NCI-H510A treated with DMSO at 0.1 percent for 48 hours (cell line): ENCODE results near the gene SDR42E2.
"Not testable (repeated sequence)": the region's sequence is repeated elsewhere in the genome, so short reads cannot be mapped to it uniquely, and the experiment has no call there.

ENCODE experiments used
- DNase-seq: peaks from one replicate; lab custom pipeline; 2025; lab: John Stamatoyannopoulos, UW

SDR42E2 gene

DNA sequence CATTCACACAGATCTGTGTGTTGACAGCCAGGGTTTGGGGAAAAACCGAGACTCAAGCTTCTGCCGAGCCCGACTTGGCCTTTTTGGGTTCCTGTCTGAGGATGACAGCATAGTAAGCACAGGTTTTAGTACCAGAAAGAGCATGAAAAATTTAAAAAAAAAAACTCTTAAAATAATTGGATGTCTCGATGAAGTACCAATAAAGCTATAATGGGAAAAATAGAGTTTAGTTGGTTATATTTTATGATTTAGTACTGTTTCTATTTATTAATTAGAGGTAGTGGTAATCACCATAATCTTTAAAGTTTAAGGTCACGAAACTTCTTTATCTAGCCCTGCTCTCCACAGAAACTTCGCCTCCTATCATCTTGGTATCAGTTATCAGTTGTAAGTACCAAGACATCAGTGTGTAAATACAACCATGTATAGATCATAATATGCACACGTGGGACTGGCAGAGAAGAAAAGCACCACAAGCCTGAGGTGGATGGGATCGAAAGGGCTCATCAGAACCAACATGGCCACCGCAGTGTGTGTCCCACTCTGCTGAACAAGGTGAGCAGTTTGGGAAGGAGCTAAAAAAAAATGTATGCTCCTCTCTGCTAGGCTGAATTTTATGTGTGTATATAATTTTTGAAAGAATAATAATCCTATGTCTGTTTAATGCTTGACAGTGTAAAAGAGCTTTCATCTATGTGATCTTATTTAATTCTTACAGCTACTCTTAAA is 29.4 kb downstream of the SDR42E2 start:
- peak; percentile 73 for DNase-seq

DNA sequence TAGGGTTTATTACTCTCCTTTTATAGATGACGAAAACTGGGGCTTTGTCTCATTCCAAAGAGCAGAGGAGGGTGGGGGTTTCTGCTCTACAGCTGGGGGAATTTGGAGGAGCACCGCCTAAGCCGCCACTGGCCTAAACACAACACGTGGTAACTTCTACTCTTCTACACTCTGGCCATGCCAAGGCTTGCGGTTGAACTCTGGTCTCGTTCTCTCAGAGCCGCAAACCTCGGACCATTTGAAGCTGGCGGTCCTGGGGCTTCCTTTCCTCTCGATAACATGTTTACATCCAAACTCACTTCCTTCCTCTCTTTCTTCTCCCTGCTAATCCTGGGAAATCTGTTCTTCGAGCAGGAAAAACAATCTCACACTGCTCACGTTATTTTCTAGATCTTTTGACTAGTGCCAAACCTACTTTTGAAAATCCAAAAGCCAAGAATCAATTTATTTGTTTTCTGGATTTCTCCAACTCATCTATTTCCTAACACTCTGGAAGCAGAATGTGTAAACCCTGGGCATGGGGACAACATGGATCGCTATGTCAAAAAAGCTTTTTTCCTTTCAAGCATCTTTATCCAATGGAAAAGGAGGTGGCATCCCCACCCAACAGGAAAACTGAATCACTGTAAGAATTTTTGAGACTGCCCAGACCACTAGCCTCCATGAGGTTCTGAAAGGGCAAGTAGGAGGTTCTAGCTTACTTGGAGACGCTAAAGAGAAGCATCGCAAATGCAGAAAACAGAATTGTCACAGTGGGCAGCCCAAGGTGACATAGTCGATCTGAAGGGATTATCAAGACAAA is 30.2 kb downstream of the SDR42E2 start:
- DNase-seq: peak; percentile 77

DNA sequence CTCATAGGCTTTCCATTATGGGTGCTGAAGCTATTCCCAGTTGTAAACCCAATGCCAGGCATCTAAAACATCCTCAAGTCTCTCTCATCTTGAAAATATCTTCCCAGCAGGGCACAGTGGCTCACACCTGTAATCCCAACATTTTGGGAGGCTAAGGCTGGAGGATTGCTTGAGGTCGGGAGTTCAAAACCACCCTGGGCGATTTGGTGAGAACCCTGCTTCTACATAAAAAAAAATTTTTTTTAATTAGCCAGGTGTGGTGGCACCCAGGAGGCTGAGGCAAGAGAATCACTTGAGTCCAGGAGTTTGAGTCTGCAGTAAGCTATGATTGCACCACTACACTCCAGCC is 30.7 kb downstream of the SDR42E2 start:
- DNase-seq: no peak

- DNase-seq: no peak
Observed at GRCh38 chr16:22194707-22195444, 32.6 kb downstream of the SDR42E2 start.

GRCh38 chr16:22195445-22195694 is 33.1 kb downstream of the SDR42E2 start:
- DNase-seq: no peak

DNA sequence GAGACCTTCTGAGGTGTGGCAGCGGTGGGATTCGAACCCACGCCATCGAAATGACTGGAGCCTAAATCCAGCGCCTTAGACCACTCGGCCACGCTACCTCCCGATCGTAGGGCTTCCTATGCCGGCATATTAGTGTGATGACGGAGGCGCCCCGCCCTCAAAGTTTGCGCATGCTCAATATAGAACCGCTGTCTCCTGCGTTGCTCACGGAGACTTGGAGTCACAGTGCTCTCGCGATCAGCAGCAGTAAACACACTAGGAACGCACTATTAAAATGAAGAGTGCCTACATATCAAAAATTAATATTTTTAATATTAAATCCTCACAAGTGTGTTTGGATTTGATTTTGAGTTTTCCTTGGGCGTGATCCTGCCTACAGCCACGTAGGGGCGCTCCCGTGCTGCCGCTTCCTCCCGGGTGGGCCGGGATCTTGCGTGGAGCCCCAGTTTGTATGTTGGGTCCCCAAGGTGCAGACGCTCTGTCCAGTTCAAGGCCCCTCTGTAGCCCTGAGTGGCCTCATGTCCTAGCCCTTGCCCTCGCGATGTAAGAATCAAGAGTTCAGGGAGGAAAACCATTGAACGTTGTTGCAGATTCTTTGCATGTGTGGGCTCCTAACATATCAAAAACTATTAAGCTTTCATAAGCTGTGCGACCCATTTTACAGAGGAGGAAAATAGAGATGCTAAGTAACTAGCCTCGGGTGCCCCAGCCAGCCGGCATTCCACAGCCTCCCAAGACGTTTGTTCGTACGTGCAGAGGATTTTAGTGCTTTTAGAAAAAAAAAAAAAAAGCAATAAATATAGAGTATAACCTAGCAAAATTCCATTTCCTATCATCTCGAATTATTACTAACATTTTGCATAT is 33.6 kb downstream of the SDR42E2 start:
- DNase-seq: peak; percentile 94

- DNase-seq: not testable (repeated sequence)
Observed at GRCh38 chr16:22196559-22197168, 34.4 kb downstream of the SDR42E2 start.

DNA sequence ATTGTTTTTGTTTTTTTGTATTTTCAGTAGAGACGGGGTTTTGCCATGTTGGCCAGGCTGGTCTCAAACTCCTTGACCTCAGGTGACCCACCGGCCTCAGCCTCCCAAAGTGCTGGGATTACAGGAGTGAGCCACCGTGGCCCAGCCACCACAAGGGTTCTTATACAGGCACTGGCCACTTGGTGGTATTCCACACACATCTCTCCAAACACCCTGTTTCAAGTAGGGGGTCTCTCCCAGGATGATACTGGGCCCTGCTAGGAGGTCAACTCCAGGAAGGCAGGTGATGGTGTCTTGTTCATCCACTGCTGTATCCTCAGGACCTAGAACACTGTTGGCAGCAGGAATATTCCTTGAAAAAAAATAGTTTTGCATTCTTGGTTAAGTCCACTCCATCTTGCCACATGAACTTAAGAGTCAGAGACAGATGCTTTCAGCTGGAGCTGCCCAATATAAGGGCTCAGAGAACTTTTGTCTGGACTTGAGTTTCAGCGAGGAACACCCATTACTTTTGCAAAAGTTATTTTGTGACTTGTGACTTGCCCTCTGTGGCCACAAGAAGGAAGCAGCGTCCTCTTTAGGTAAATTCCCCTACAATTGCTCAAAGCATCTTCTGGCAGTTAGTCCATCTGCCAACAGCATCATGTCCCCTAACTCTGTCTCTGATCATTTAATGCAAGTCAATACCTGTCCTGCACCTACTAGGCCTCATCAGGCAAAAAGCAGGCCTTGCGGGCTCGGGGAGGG is 36.4 kb downstream of the SDR42E2 start:
- no peak for DNase-seq

- no peak for DNase-seq
Observed at GRCh38 chr16:22202261-22202637, 39.9 kb downstream of the SDR42E2 start.

DNA sequence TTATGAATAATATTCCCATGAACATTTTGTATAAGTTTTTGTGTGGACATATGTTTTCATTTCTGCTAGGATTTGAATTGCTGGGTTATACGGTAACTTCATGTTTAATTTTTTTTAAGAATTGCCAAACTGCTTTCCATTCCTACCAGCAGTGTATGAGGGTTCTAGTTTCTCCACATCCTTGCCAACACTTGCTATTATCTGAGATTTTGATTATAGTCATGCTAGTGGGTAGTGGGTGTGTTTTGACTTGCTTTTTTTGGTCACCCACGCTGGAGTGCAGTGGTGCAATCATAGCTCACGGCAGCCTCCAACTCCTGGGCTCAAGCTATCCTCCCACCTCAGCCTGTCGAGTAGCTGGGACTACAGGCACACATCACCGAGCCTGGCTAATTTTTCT is 40.8 kb downstream of the SDR42E2 start:
- DNase-seq: no peak

DNA sequence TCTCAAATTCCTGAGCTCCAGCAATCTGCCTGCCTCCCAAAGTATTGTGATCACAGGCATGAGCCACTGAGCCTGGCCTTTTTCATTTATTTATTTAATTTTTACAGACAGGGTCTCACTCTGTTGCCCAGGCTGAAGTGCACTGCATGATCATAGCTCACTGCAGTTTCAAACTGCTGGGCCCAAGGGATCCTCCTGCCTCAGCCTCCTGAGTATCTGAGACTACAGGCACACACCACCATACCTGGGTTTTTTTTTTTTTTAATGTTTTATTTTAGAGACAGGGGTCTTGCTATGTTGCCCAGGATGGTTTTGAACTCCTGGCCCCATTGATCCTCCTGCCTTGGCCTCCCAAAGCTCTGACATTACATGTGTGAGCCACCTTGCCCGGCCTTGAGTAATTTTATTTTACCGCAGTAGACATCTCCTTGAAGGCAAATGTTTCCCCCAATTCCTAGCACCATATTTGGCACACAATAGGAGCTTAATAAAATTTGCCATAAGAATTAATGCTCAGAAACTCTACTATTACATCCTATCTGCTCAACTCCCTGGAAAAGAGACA is 41.9 kb downstream of the SDR42E2 start:
- no peak for DNase-seq

- DNase-seq: no peak
Observed at GRCh38 chr16:22205577-22206012, 43.3 kb downstream of the SDR42E2 start.

DNA sequence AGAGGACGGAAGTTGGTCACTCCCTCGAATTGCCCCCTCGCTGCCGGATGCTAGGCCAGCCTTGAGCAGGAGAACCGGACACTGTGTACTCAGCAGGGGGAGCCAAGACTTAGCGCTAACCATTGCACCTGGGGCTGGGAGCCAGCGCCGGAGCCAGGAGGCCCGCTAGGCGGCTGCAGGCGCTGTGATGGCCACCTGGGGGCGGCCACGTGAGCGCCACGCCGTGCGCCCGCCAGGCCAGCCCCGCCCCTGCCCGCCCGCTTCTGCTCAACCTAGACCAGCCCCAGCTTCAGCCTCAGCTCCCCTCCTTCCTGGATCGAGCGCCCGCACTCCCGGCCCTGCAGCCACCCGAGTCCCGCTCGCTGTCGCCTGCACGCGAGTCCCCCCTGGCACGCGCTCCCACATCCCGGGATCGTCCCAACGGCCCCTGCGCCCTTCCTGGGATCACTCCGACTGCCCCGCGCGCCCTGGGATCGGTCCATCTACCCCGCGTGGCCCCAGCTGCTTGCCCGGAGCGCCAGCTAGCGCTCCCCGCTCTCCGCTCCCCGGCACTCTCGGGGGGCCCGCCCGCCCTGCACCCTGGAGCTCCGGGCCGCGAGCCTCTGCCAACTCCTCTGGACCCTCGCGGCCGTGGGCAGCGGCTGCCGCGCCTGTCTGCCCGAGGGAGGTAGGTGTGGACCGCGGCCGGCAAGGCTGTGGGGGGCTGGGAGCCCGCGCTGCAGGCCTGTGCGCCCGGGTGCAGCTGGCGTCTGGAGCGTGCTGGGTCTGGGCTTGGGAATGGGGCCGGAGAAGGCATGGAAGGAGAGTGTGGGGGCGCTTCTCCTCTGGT is 43.9 kb downstream of the SDR42E2 start, which contains the start of gene EEF2K:
Gene EEF2K (plus strand): TSS at position 266 of the 829 bp plus-strand sequence. CDS start 19,452 bp downstream, outside the sequence.
- peak; percentile 96 for DNase-seq

DNA sequence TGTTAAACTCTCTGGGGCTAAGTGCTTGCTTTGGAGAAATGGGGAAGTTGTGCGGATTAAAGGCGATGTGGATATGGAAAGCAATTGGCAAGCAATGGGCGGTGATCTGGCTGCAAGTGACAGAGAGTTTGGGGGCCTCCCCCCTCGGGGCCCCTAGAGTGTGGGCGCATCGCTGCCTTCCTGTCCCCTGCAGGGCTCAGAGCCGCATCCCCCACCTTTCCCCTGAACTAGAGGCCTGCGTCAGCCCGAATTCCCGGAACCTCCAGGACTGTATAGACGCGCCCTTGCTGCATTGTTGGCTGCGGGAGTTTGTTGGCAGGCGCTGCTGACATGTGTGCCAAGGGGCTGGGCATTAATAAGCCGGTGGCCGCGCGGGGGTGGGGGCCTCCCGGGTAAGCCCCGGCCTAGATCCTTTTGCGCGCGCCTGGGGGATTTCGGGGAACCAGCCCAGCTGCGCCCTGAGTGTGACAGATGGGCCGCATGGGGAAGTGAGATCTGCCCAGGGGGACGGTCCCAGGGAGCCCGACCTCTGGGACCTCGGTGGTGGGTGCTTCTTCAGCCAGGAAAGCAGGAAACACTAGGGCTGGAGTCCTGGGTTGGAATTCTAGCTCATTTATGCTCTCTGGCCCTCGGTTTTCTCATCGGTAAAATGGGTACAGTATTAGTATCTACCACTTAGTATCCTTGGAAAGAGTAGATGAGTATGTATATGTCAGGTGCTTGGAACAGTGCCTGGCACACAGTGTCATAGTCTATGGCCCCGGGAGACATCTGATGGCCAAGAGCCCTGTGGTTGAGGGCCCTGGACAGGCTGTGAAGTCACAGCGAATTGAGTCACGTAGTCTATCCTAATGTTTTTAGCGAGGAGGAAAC is 44.8 kb downstream of the SDR42E2 start:
- DNase-seq: no peak

- DNase-seq: no peak
Observed at GRCh38 chr16:22207715-22208360, 45.5 kb downstream of the SDR42E2 start.

DNA sequence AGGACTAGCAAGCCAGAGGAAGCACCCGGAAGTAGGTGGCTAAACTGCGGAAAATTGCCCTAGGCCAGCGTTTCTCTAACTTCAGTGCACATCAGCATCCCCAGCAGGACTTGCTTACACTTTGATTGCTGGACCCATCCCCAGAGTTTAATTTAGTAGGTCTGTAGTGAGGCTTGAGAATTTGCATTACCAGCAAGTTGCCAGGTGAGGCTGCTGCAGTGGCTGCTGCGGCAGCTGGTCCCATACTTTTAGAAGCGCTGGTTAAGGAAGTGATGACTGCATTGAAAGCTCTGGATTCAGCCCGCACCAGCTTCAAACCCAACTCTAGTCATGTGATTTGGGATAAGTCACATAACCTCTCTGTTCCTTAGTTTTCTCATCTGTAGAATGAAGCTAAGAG is 48.0 kb downstream of the SDR42E2 start:
- DNase-seq: no peak

DNA sequence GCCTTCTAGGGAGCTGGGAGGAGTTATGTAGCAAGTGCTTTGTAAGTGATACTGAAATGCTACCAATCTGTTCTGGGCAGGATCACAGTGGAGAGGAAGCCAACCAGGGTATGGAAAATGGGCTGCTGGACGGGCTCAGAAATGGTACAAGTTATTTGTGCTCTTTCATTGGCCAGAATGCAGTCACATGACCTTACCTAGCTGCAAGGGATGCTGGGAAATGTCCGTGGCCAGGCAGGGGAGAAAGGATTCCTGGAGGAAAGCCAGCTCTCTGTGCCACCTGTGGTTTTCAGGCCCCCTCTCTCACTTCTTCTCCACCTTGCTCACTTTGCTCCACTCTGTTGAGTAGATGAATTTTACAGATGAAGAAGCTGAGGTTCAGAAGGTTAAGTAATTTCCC is 48.5 kb downstream of the SDR42E2 start:
- DNase-seq: no peak

DNA sequence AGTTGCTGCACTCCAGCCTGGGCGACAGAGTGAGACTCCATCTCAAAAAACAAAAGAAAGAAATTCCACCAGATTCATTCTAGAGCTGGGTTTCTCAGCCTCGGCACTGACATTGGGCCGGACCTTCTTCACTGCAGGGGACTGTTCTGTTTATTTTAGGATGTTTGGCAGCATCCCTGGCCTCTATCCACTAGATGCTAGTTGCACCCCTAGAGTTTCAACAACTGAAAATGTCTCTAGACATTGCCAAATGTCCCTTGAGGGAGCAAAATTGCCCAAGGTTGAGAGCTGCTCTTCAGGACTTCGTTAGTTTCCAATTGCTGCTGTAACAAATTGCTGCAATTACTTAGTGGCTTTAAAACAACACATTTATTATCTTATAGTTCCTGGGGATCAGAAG is 50.9 kb downstream of the SDR42E2 start:
- DNase-seq: no peak
